Panc1 (cell line): ENCODE measurements around the gene MGAT4A. TPM values are rescaled to one million over a fixed set of nuclear protein-coding genes. Genes with fewer than 3 reads are reported as not detected.

Experiments
- ATAC-seq: fragments of 200-7000 bp; cut with Tn5 transposase; 2 replicates; pipeline ENCODE4 v1.9.1; 2020; ENCODE audit warnings: mild to moderate bottlenecking, moderate library complexity
- BruUV-seq: library from RNA; stranded (reverse); fragments of 400-500 nt; replicated peaks from 2 replicates; lab custom pipeline; 2021; lab: Mats Ljungman, UMichigan
- CTCF ChIA-PET: fragments of 300-600 bp; sonication (Branson Sonifier 250); formaldehyde crosslinking; loops from one replicate; lab custom pipeline; 2022; ENCODE audit warnings: antibody characterized with exemption; lab: Charles Lee
- POLR2A ChIA-PET: fragments of 300-600 bp; sonication (Branson Sonifier 250); formaldehyde crosslinking; loops from one replicate; lab custom pipeline; 2022; ENCODE audit warnings: antibody characterized with exemption; lab: Charles Lee
- DNase-seq: peaks from one replicate; pipeline ENCODE4 v3.0.0-alpha.2; 2010; ENCODE audit warnings: low read depth, low spot score
- H3K27ac ChIP-seq: 2 replicates; pipeline ENCODE4 v1.5.1; 2011; ENCODE audit warnings: mild to moderate bottlenecking, low read length, inconsistent platforms
- H3K27me3 ChIP-seq: fragments of 200-500 bp; sonication (Bioruptor generic); 2 replicates; pipeline ENCODE4 v1.6.0; 2014; ENCODE audit warnings: low read length, inconsistent platforms; ENCODE audit not compliant: control insufficient read depth, insufficient read depth
- H3K36me3 ChIP-seq: fragments of 200-500 bp; sonication (Bioruptor generic); 2 replicates; pipeline ENCODE4 v1.5.1; 2014; ENCODE audit warnings: inconsistent platforms, mild to moderate bottlenecking, low read length, moderate library complexity; ENCODE audit not compliant: control insufficient read depth, insufficient read depth
- H3K4me1 ChIP-seq: 2 replicates; pipeline ENCODE4 v1.5.1; 2011; ENCODE audit warnings: inconsistent platforms, mild to moderate bottlenecking, low read length, moderate library complexity; ENCODE audit not compliant: control insufficient read depth, insufficient read depth
- H3K4me3 ChIP-seq, 2 experiments: 2 replicates each; pipeline ENCODE4 v1.5.1; 2011 to 2012; ENCODE audit warnings: low read depth in 2 of 2, low read length in 2 of 2, mild to moderate bottlenecking in 2 of 2, inconsistent platforms in 1 of 2, moderate library complexity in 1 of 2
- H3K9me3 ChIP-seq: fragments of 200-500 bp; sonication (Bioruptor generic); 2 replicates; pipeline ENCODE4 v1.5.1; 2014; ENCODE audit warnings: low read depth, mild to moderate bottlenecking, inconsistent platforms, low read length, moderate library complexity; ENCODE audit not compliant: control insufficient read depth, insufficient read depth
- POLR2AphosphoS5 ChIP-seq: IDR thresholded peaks from 2 replicates; pipeline ENCODE4 v1.6.1; 2012; ENCODE audit warnings: mild to moderate bottlenecking, low read depth, low read length, moderate library complexity
- SIN3A ChIP-seq: IDR thresholded peaks from 2 replicates; pipeline ENCODE4 v1.6.1; 2012; ENCODE audit warnings: low read depth, mild to moderate bottlenecking, low read length, moderate library complexity, borderline replicate concordance; ENCODE audit not compliant: insufficient read depth
- TCF7L2 ChIP-seq: IDR thresholded peaks from 2 replicates; pipeline ENCODE4 v1.6.1; 2011; ENCODE audit warnings: mild to moderate bottlenecking, low read depth, low read length, inconsistent platforms
- in situ Hi-C: cut with HindIII; loops from 2 replicates; pipeline ENCODE4 v1.10.0; 2016; ENCODE audit warnings: low sequenced_read_pairs, low pct_unique_long_range_greater_than_20kb
- intact Hi-C: fragments of 100-400 bp; cut with micrococcal nuclease; formaldehyde crosslinking; loops from one replicate; pipeline ENCODE4 v1.10.0; 2022; ENCODE audit not compliant: unreplicated experiment
- total RNA-seq: library from RNA; stranded (reverse); gene quantifications from one replicate; pipeline ENCODE4 v1.2.1, GENCODE V29; 2021; ENCODE audit not compliant: unreplicated experiment
- TF ChIP-seq, protein P1 (sequence below): fragments of 450-650 bp; IDR thresholded peaks from 2 replicates; pipeline ENCODE4 v1.5.1; 2017; ENCODE audit warnings: mild to moderate bottlenecking
- TF ChIP-seq, protein P2 (sequence below), 2 experiments: IDR thresholded peaks; 2 replicates each; pipeline ENCODE4 v1.6.1; 2011 to 2012; ENCODE audit warnings: low read depth in 2 of 2, control low read depth in 1 of 2, low read length in 1 of 2, mild to moderate bottlenecking in 1 of 2, moderate library complexity in 1 of 2; ENCODE audit not compliant: insufficient read depth in 1 of 2

Gene MGAT4A
- total RNA-seq, 1 experiment from 2014 or later = 4.4 TPM

DNA sequence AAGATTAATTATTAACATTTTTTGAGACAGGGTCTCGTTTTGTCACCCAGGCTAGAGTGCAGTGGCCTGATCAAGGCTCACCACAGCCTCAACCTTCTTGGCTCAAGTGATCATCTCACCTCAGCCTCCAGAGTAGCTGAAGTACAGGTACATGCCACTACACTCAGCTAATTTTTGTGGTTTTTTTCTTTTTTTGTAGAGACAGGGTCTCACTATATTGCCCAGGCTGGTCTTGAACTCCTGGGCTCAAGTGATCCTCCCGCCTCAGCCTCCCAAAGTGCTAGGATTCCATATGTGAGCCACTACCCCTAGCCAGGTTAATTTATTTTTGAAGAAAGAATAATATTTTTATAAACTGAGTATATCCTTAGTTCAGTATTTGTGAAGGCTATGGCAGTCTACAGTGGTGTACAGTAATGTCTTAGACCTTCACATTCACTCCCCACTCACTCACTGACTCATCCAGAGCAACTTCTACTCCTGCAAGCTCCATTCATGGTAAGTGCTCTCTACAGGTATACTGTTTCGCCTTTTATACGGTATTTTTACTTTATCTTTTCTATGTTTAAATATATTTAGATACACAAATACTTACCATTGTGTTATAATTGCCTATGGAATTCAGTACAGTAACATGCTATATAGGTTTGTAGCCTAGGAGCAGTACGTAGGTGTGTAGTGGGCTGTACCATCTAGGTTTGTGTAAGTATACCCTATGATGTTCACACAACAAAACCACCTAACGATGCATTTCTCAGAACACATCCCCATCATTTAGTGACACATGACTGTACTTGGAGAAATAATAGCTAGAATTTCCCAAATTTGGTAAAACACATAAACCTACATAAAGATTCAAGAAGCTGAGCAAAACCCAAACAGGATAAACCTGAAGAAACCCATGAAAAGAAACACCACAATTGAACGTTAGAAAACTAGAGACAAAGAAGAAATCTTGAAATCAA is 38.6 kb downstream of the MGAT4A start:
- CTCF ChIA-PET = no interaction called here
- Histone ChIP-seq H3K4me1 (no peaks in the 10 kb centered on the region), H3K36me3 (no peaks in the 10 kb centered on the region), H3K27me3 (0 out of 2 replicates have a peak, but pooled peaks cover 3% of the 10 kb centered on the region), H3K4me3 (no peak overlapping the region), H3K9me3 (no peaks in the 10 kb centered on the region), H3K27ac (no peak overlapping the region)
- POLR2A ChIA-PET = interaction anchor here (0.6 kb wide), 1 partner anchor 13 kb away, joined by 15 read pairs; no protein-coding TSS in a partner anchor
- DNase-seq (no peak), ATAC-seq (no peak)
- intact Hi-C loops = no loop called here
- TF ChIP-seq, protein P1, sequence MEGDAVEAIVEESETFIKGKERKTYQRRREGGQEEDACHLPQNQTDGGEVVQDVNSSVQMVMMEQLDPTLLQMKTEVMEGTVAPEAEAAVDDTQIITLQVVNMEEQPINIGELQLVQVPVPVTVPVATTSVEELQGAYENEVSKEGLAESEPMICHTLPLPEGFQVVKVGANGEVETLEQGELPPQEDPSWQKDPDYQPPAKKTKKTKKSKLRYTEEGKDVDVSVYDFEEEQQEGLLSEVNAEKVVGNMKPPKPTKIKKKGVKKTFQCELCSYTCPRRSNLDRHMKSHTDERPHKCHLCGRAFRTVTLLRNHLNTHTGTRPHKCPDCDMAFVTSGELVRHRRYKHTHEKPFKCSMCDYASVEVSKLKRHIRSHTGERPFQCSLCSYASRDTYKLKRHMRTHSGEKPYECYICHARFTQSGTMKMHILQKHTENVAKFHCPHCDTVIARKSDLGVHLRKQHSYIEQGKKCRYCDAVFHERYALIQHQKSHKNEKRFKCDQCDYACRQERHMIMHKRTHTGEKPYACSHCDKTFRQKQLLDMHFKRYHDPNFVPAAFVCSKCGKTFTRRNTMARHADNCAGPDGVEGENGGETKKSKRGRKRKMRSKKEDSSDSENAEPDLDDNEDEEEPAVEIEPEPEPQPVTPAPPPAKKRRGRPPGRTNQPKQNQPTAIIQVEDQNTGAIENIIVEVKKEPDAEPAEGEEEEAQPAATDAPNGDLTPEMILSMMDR = no peak
- TF ChIP-seq SIN3A (no peak), POLR2AphosphoS5 (no peak), TCF7L2 (no peak)
- TF ChIP-seq, protein P2, sequence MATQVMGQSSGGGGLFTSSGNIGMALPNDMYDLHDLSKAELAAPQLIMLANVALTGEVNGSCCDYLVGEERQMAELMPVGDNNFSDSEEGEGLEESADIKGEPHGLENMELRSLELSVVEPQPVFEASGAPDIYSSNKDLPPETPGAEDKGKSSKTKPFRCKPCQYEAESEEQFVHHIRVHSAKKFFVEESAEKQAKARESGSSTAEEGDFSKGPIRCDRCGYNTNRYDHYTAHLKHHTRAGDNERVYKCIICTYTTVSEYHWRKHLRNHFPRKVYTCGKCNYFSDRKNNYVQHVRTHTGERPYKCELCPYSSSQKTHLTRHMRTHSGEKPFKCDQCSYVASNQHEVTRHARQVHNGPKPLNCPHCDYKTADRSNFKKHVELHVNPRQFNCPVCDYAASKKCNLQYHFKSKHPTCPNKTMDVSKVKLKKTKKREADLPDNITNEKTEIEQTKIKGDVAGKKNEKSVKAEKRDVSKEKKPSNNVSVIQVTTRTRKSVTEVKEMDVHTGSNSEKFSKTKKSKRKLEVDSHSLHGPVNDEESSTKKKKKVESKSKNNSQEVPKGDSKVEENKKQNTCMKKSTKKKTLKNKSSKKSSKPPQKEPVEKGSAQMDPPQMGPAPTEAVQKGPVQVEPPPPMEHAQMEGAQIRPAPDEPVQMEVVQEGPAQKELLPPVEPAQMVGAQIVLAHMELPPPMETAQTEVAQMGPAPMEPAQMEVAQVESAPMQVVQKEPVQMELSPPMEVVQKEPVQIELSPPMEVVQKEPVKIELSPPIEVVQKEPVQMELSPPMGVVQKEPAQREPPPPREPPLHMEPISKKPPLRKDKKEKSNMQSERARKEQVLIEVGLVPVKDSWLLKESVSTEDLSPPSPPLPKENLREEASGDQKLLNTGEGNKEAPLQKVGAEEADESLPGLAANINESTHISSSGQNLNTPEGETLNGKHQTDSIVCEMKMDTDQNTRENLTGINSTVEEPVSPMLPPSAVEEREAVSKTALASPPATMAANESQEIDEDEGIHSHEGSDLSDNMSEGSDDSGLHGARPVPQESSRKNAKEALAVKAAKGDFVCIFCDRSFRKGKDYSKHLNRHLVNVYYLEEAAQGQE (IDR thresholded peaks at IDR 0.05; ENCODE audit: insufficient read depth in 1 of 2, low read depth in 2 of 2, low read length in 1 of 2) = no peak
- BruUV-seq = no TSS peak
- in situ Hi-C loops = no loop called here

DNA sequence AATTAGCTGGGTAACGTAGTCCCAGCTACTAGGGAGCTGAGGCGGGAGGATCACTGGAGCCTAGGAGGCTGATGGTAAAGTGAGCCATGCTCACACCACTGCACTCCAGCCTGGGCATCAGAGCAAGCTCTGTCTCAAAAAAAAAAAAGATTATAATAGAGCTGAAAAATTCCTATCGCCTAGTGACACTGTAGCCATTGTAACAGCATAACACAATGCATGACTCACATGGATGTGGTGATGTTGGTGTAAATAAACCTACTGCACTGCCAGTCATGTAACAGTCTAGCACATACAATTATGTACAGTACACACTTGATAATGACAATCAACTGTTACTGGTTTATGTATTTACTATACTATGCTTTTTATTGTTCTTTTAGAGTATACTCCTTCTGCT is 39.6 kb downstream of the MGAT4A start:
- no peaks in the 10 kb centered on the region for H3K36me3 ChIP-seq
- TF ChIP-seq TCF7L2 = no peak
- TF ChIP-seq, protein P2 (IDR thresholded peaks at IDR 0.05; ENCODE audit: insufficient read depth in 1 of 2, low read depth in 2 of 2, low read length in 1 of 2) = no peak
- TF ChIP-seq, protein P1 = no peak
- no peak for TF ChIP-seq POLR2AphosphoS5
- no peak for TF ChIP-seq SIN3A
- CTCF ChIA-PET = no interaction called here
- DNase-seq (no peak), ATAC-seq (no peak)
- no peak overlapping the region for H3K4me3 ChIP-seq
- no peak overlapping the region for H3K27ac ChIP-seq
- H3K4me1 ChIP-seq = no peaks in the 10 kb centered on the region
- BruUV-seq = no TSS peak
- H3K27me3 ChIP-seq = 0 out of 2 replicates have a peak, but pooled peaks cover 3% of the 10 kb centered on the region
- in situ Hi-C loops (no loop called here), intact Hi-C loops (no loop called here)
- POLR2A ChIA-PET = no interaction called here
- no peaks in the 10 kb centered on the region for H3K9me3 ChIP-seq
